Neural progenitor cell (in vitro differentiated cells): ENCODE measurements around the gene IL17RE.

Experiments used
- EZH2 ChIP-seq: fragments of 200-600 bp; sonication (generic); IDR thresholded peaks from 2 replicates; pipeline ENCODE4 v1.6.1; 2017; ENCODE audit warnings: antibody characterized with exemption, mild to moderate bottlenecking, moderate library complexity
- EZH2phosphoT487 ChIP-seq: fragments of 200-600 bp; sonication (generic); IDR thresholded peaks from 2 replicates; pipeline ENCODE4 v1.6.1; 2017; ENCODE audit warnings: antibody characterized with exemption
- TF ChIP-seq, protein P1 (sequence below): fragments of 200-600 bp; sonication (generic); IDR thresholded peaks from 2 replicates; pipeline ENCODE4 v1.5.1; 2017; ENCODE audit warnings: antibody characterized with exemption, mild to moderate bottlenecking

- TF ChIP-seq EZH2 (no peak), EZH2phosphoT487 (no peak)
- TF ChIP-seq, protein P1, sequence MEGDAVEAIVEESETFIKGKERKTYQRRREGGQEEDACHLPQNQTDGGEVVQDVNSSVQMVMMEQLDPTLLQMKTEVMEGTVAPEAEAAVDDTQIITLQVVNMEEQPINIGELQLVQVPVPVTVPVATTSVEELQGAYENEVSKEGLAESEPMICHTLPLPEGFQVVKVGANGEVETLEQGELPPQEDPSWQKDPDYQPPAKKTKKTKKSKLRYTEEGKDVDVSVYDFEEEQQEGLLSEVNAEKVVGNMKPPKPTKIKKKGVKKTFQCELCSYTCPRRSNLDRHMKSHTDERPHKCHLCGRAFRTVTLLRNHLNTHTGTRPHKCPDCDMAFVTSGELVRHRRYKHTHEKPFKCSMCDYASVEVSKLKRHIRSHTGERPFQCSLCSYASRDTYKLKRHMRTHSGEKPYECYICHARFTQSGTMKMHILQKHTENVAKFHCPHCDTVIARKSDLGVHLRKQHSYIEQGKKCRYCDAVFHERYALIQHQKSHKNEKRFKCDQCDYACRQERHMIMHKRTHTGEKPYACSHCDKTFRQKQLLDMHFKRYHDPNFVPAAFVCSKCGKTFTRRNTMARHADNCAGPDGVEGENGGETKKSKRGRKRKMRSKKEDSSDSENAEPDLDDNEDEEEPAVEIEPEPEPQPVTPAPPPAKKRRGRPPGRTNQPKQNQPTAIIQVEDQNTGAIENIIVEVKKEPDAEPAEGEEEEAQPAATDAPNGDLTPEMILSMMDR = no peak
Observed at GRCh38 chr3:9909221-9910013, 6.8 kb downstream of the IL17RE start.
